ENCODE measurements around the gene CALN1.

DNA sequence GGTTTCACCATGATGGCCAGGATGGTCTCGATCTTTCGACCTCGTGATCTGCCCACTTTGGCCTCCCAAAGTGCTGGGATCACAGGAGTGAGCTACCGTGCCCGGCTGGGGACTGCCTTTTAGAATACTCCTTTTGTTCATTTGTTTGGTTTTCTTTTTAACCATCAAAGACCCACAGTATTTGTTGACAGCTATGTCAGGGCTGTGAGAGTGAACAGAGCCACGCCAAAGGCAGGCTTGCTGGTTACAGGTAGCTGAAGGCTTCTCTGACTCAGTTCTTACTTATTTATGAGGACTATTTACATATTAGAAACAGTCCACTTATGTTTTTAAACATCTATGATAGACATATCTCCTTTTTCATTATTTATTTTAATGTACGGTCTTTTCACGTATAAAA, 544.5 kb downstream of the CALN1 start:
- no peak for TF ChIP-seq EZH2 (optimal IDR thresholded peaks at IDR 0.05; ENCODE audit: low read depth, low read length)
- TF ChIP-seq, protein P1, sequence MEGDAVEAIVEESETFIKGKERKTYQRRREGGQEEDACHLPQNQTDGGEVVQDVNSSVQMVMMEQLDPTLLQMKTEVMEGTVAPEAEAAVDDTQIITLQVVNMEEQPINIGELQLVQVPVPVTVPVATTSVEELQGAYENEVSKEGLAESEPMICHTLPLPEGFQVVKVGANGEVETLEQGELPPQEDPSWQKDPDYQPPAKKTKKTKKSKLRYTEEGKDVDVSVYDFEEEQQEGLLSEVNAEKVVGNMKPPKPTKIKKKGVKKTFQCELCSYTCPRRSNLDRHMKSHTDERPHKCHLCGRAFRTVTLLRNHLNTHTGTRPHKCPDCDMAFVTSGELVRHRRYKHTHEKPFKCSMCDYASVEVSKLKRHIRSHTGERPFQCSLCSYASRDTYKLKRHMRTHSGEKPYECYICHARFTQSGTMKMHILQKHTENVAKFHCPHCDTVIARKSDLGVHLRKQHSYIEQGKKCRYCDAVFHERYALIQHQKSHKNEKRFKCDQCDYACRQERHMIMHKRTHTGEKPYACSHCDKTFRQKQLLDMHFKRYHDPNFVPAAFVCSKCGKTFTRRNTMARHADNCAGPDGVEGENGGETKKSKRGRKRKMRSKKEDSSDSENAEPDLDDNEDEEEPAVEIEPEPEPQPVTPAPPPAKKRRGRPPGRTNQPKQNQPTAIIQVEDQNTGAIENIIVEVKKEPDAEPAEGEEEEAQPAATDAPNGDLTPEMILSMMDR (IDR thresholded peaks at IDR 0.05; ENCODE audit: low read length): no peak
